Endothelial cell of umbilical vein (primary cell): Measurements from ENCODE around the gene TTC4. TPM values are rescaled to one million over a fixed set of nuclear protein-coding genes. Genes with fewer than 3 reads are reported as not detected.

ENCODE experiments used
- BruUV-seq: library from RNA; stranded (reverse); fragments of 400-500 nt; replicated peaks from 2 replicates; lab custom pipeline; 2021; lab: Mats Ljungman, UMichigan
- CTCF ChIA-PET: fragments of 300-600, 350-600 bp; sonication (Branson Sonifier 250); formaldehyde crosslinking; loops from one replicate; lab custom pipeline; 2021; ENCODE audit warnings: antibody characterized with exemption, inconsistent platforms; lab: Charles Lee
- POLR2A ChIA-PET: fragments of 300-600, 350-600 bp; sonication (Branson Sonifier 250); formaldehyde crosslinking; loops from one replicate; lab custom pipeline; 2021; ENCODE audit warnings: antibody characterized with exemption, inconsistent platforms; lab: Charles Lee
- DNase-seq: peaks from one replicate; pipeline ENCODE4 v3.0.0-alpha.2; 2011; ENCODE audit warnings: low read depth, low spot score
- FAIRE-seq: peaks from 2 replicates; lab custom pipeline; 2011; peaks lifted over from hg19 to GRCh38; lab: Jason Lieb, UNC
- H2AFZ ChIP-seq: 2 replicates; pipeline ENCODE4 v1.6.0; 2012; ENCODE audit warnings: low read depth, low read length, control low read depth, inconsistent platforms
- H3K27ac ChIP-seq: 2 replicates; pipeline ENCODE4 v1.5.1; 2011; ENCODE audit warnings: low read depth, mild to moderate bottlenecking, control low read depth, low read length, moderate library complexity; ENCODE audit not compliant: insufficient read depth
- H3K27me3 ChIP-seq, 2 experiments: 2 replicates each; pipeline versions ENCODE4 v1.6.0 to v1.6.1; 2011; ENCODE audit warnings: low read length in 2 of 2, mixed read lengths in 1 of 2; ENCODE audit not compliant: control insufficient read depth in 2 of 2, insufficient read depth in 2 of 2
- H3K36me3 ChIP-seq, 2 experiments: 2 replicates in 1 of 2; 3 replicates in 1 of 2; pipeline ENCODE4 v1.5.1; 2011; ENCODE audit warnings: low read length in 2 of 2, mild to moderate bottlenecking in 1 of 2, moderate library complexity in 1 of 2; ENCODE audit not compliant: control insufficient read depth in 2 of 2, insufficient read depth in 2 of 2; ENCODE audit errors: extremely low read depth in 1 of 2
- H3K4me1 ChIP-seq: 3 replicates; pipeline ENCODE4 v1.5.1; 2011; ENCODE audit warnings: mild to moderate bottlenecking, low read length; ENCODE audit not compliant: control insufficient read depth, insufficient read depth; ENCODE audit errors: extremely low read depth
- H3K4me2 ChIP-seq: 2 replicates; pipeline ENCODE4 v1.6.1; 2011; ENCODE audit warnings: low read length, control low read depth, mixed read lengths; ENCODE audit not compliant: insufficient read depth
- H3K4me3 ChIP-seq, 3 experiments: fragments of 200-600 bp in 1 of 3; sonication (generic), shearing (Covaris generic) in 1 of 3; replicated peaks in 1 of 3; 2 replicates each; pipeline ENCODE4 v1.5.1; 2011 to 2016; ENCODE audit warnings: control low read depth in 3 of 3, low read length in 3 of 3, mild to moderate bottlenecking in 2 of 3, inconsistent platforms in 1 of 3, low read depth in 1 of 3, moderate library complexity in 1 of 3; ENCODE audit not compliant: insufficient read depth in 1 of 3
- H3K79me2 ChIP-seq: 2 replicates; pipeline ENCODE4 v1.6.0; 2012; ENCODE audit warnings: low read length, inconsistent platforms; ENCODE audit not compliant: control insufficient read depth, insufficient read depth
- H3K9ac ChIP-seq: replicated peaks from 2 replicates; pipeline ENCODE3; 2011; ENCODE audit warnings: low read length, control low read depth; ENCODE audit not compliant: insufficient read depth; ENCODE audit errors: extremely low read depth
- H3K9me1 ChIP-seq: replicated peaks from 3 replicates; pipeline ENCODE4 v1.6.0; 2011; ENCODE audit warnings: mild to moderate bottlenecking, low read length; ENCODE audit not compliant: control insufficient read depth, insufficient read depth; ENCODE audit errors: extremely low read depth
- H3K9me3 ChIP-seq: replicated peaks from 2 replicates; pipeline ENCODE4 v1.5.1; 2012; ENCODE audit warnings: low read length, inconsistent platforms; ENCODE audit not compliant: control insufficient read depth, insufficient read depth
- H4K20me1 ChIP-seq: replicated peaks from 2 replicates; pipeline ENCODE3; 2011; ENCODE audit warnings: mild to moderate bottlenecking, low read length; ENCODE audit not compliant: control insufficient read depth, insufficient read depth; ENCODE audit errors: extremely low read depth
- CTCF ChIP-seq, 2 donors: IDR thresholded peaks; 1 replicate in 1 of 2; 2 replicates in 1 of 2; pipeline ENCODE4 v1.5.1; 2011; ENCODE audit warnings: low read length in 2 of 2, mild to moderate bottlenecking in 2 of 2, moderate library complexity in 2 of 2, control low read depth in 1 of 2, inconsistent platforms in 1 of 2, low read depth in 1 of 2; ENCODE audit not compliant: insufficient read depth in 1 of 2; ENCODE audit errors: extremely low read depth in 1 of 2
- EZH2 ChIP-seq: IDR thresholded peaks from 2 replicates; pipeline ENCODE4 v1.6.1; 2012; ENCODE audit warnings: borderline replicate concordance, low read depth, mild to moderate bottlenecking, moderate library complexity, low read length, inconsistent platforms; ENCODE audit not compliant: severe bottlenecking
- FOS ChIP-seq: IDR thresholded peaks from 2 replicates; pipeline ENCODE4 v1.6.1; 2011; ENCODE audit warnings: mild to moderate bottlenecking, low read length, moderate library complexity, borderline replicate concordance; ENCODE audit not compliant: insufficient read depth
- GATA2 ChIP-seq: IDR thresholded peaks from 2 replicates; pipeline ENCODE4 v1.7.0; 2011; ENCODE audit warnings: low read depth, mild to moderate bottlenecking, moderate library complexity, mixed read lengths, low read length; ENCODE audit not compliant: insufficient read length, insufficient read depth
- JUN ChIP-seq: IDR thresholded peaks from 2 replicates; pipeline ENCODE4 v1.6.1; 2011; ENCODE audit warnings: borderline replicate concordance, low read depth; ENCODE audit not compliant: insufficient read length, insufficient read depth
- MAX ChIP-seq: IDR thresholded peaks from 2 replicates; pipeline ENCODE4 v1.6.1; 2011; ENCODE audit not compliant: insufficient read depth, insufficient read length
- MYC ChIP-seq: IDR thresholded peaks from one replicate; pipeline ENCODE4 v1.6.1; 2011; ENCODE audit warnings: mild to moderate bottlenecking, low read depth, low read length
- POLR2A ChIP-seq: IDR thresholded peaks from 2 replicates; pipeline ENCODE4 v1.6.1; 2012; ENCODE audit warnings: low read depth, mild to moderate bottlenecking, control low read depth, low read length
- POLR2AphosphoS5 ChIP-seq: IDR thresholded peaks from 2 replicates; pipeline ENCODE4 v1.6.1; 2012; ENCODE audit warnings: low read depth, mild to moderate bottlenecking, control low read depth, low read length, moderate library complexity; ENCODE audit not compliant: insufficient read depth
- dilution Hi-C: fragments of 300-500 bp; cut with MboI; formaldehyde crosslinking; loops from one replicate; pipeline ENCODE4 v1.15.0; 2019; ENCODE audit warnings: low sequenced_read_pairs; ENCODE audit not compliant: extremely low pct_ligation_motif_present
- intact Hi-C: fragments of 100-400 bp; cut with micrococcal nuclease; formaldehyde crosslinking; loops from one replicate; pipeline ENCODE4 v1.10.0; 2022
- polyA plus RNA-seq, 4 experiments: library from polyadenylated mRNA; depleted of rRNA in 3 of 4; stranded (reverse) in 3 of 4; unstranded in 1 of 4; fragments of >200 nt; gene quantifications; 2 replicates each; pipeline versions ENCODE4 v1.2.1 to v1.2.3, GENCODE V29; 2011 to 2012; ENCODE audit warnings: missing spikeins in 1 of 4
- total RNA-seq: library from RNA; stranded (reverse); gene quantifications from 2 replicates; pipeline ENCODE4 v1.2.3, GENCODE V29; 2021

Gene TTC4
- total and polyA plus RNA-seq, 2 donors (not counting 3 experiments of a cell fraction or from before 2014, with no cell fraction given) = 19.2 to 28.8 TPM

- TF ChIP-seq JUN (no peak), POLR2AphosphoS5 (no peak), GATA2 (no peak), POLR2A (no peak), EZH2 (no peak), MAX (no peak), CTCF (IDR thresholded peaks at IDR 0.05; ENCODE audit: extremely low read depth in 1 of 2, insufficient read depth in 1 of 2, low read depth in 1 of 2, low read length in 2 of 2) (no peak), FOS (no peak), MYC (no peak)
- Histone ChIP-seq H3K36me3 (peaks cover 7 to 20% of the 10 kb centered on the region in 2 experiments), H3K27me3 (no peaks in the 10 kb centered on the region), H3K9me1 (no peaks in the 10 kb centered on the region), H3K4me2 (no peak overlapping the region), H3K4me1 (no peaks in the 10 kb centered on the region), H4K20me1 (no peaks in the 10 kb centered on the region), H3K9me3 (no peaks in the 10 kb centered on the region), H3K9ac (no peak overlapping the region), H3K27ac (no peak overlapping the region), H3K4me3 (no peak overlapping the region), H3K79me2 (peaks cover 3% of the 10 kb centered on the region), H2AFZ (no peak overlapping the region)
- intact Hi-C loops = no loop called here
- CTCF ChIA-PET = interaction anchor here (1.2 kb wide), 1 partner anchor 32 kb away, joined by 3 read pairs; no protein-coding TSS in a partner anchor
- no peak for DNase-seq
- dilution Hi-C loops = no loop called here
- BruUV-seq = no TSS peak
- POLR2A ChIA-PET = no interaction called here
- FAIRE-seq = no peak
Observed at GRCh38 chr1:54723985-54724384, 8.3 kb downstream of the TTC4 start.
